Measurements from ENCODE around the gene IL21. TPM values are rescaled to one million over a fixed set of nuclear protein-coding genes. Genes with fewer than 3 reads are reported as not detected.

The IL21 gene
- total RNA-seq, 1 donor from 2014 or later, result not detected

- Histone ChIP-seq H3K4me3 (no peak overlapping the region), H3K36me3 (no peaks in the 10 kb centered on the region), H3K27me3 (no peaks in the 10 kb centered on the region), H3K4me1 (no peaks in the 10 kb centered on the region), H3K27ac (no peak overlapping the region), H3K9me3 (no peaks in the 10 kb centered on the region)
- DNase-seq (ENCODE audit: extremely low spot score in 2 of 2), result no peak
- TF ChIP-seq CTCF (IDR thresholded peaks at IDR 0.05) (no peak), POLR2A (IDR thresholded peaks at IDR 0.05) (no peak), POLR2AphosphoS5 (IDR thresholded peaks at IDR 0.05; ENCODE audit: insufficient read depth in 1 of 2, low read depth in 1 of 2) (no peak)
- intact Hi-C loops (cut with DNase I), result no loop called here
Measured at GRCh38 chr4:122636697-122637096, 15.8 kb upstream of the IL21 start.

- Histone ChIP-seq H3K4me3 (no peak overlapping the region), H3K36me3 (no peaks in the 10 kb centered on the region)
- intact Hi-C loops (cut with DNase I), result no loop called here
Measured at GRCh38 chr4:122635205-122635604, 14.3 kb upstream of the IL21 start.

DNA sequence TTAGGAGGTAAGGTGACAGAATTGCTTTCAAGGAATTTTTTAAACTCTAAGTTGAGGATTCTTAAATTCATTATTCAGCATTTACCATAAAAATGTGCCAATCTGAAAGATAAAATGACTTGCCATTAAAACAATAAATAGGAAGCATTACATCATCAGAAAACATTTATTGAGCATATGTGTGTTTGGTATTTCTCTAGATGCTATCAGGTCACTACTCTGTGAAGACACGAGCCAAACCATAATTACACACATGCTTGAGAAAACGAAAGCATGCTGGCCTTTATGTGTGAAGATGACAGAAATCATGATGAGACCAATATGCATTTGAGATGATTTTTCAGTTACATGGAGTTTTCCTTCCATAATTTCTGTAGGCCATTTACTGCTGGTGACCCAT is 12.3 kb upstream of the IL21 start:
- Histone ChIP-seq H3K36me3 (no peaks in the 10 kb centered on the region), H3K9me3 (no peaks in the 10 kb centered on the region), H3K4me1 (no peaks in the 10 kb centered on the region), H3K4me3 (no peak overlapping the region), H3K27ac (no peak overlapping the region), H3K27me3 (no peaks in the 10 kb centered on the region)
- DNase-seq (ENCODE audit: extremely low spot score in 2 of 2), result no peak
- TF ChIP-seq CTCF (IDR thresholded peaks at IDR 0.05) (no peak), POLR2A (IDR thresholded peaks at IDR 0.05) (no peak), POLR2AphosphoS5 (IDR thresholded peaks at IDR 0.05; ENCODE audit: insufficient read depth in 1 of 2, low read depth in 1 of 2) (no peak)
- intact Hi-C loops (cut with DNase I), result no loop called here

More at GRCh38 chr4:122635205-122635604, 14.3 kb upstream of the IL21 start:
- Histone ChIP-seq H3K9me3 (no peaks in the 10 kb centered on the region), H3K4me1 (no peaks in the 10 kb centered on the region), H3K27me3 (no peaks in the 10 kb centered on the region), H3K27ac (no peak overlapping the region)
- no peak for DNase-seq (ENCODE audit: extremely low spot score in 2 of 2)
- TF ChIP-seq POLR2AphosphoS5 (IDR thresholded peaks at IDR 0.05; ENCODE audit: insufficient read depth in 1 of 2, low read depth in 1 of 2), result no peak
- no peak for TF ChIP-seq POLR2A (IDR thresholded peaks at IDR 0.05)
- no peak for TF ChIP-seq CTCF (IDR thresholded peaks at IDR 0.05)

DNA sequence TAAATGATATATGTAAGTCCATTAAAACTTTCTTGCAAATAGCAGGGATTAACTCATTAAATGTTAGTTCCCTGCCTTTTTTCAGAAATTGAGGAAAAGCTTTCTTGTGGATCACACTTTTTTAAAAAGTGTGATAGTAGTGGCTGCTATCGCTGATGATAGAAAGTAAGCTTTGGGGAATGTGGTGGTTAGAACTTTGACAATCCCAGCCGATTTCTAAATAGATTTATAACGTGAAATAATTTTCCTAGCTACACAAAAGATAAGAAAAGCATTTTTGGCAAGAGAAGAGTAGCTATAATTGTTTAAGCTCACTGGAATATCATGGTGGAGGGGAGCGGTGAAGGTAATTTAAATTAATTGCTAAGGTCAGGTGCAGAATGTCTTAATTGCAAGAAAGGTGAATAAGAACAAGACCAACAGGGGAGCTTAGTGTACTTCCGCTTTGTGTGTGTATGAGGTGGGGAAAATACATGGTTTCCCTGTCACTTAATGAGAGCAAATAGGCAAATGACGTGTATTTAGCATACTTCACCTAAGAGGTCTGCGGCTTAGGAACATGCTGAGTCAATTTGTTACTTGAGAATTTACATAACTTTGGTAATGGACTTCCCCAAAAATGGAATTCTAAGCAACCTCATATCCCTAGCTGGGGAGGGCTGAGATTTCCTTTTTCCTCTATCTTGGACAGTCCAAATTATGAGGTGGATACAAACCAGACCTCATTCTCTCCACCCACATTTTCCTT is 11.7 kb upstream of the IL21 start:
- TF ChIP-seq POLR2A (IDR thresholded peaks at IDR 0.05), result no peak
- no peak for TF ChIP-seq CTCF (IDR thresholded peaks at IDR 0.05)
- no peak for TF ChIP-seq POLR2AphosphoS5 (IDR thresholded peaks at IDR 0.05; ENCODE audit: insufficient read depth in 1 of 2, low read depth in 1 of 2)
- no peak overlapping the region for H3K4me3 ChIP-seq
- no peak for DNase-seq (ENCODE audit: extremely low spot score in 2 of 2)
- H3K36me3 ChIP-seq, result no peaks in the 10 kb centered on the region
- no peaks in the 10 kb centered on the region for H3K9me3 ChIP-seq
- no peak overlapping the region for H3K27ac ChIP-seq
- no peaks in the 10 kb centered on the region for H3K4me1 ChIP-seq
- no peaks in the 10 kb centered on the region for H3K27me3 ChIP-seq
- intact Hi-C loops (cut with DNase I), result no loop called here

DNA sequence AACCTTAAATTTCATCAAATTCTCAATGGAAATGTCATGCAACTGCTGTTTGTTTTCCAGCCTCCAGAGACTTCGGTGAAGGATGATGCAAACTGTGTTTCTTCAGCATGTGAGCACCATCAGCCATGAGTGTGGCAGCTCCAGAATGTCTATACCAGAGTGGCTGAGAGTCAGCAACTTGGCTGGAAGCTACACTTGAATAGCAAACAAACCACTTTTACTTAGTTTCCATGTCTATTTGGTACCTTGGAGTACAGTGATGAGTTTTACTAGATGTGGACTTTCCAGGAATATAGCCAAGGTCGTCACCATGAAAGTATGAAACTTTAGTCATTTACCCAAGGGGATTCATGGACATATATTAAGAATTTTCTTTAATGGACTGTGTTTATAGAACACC is 4.3 kb upstream of the IL21 start:
- no peaks in the 10 kb centered on the region for H3K36me3 ChIP-seq
- H3K4me1 ChIP-seq, result no peaks in the 10 kb centered on the region
- no peaks in the 10 kb centered on the region for H3K9me3 ChIP-seq
- H3K27me3 ChIP-seq, result no peaks in the 10 kb centered on the region
- no peak overlapping the region for H3K4me3 ChIP-seq
- no peak for TF ChIP-seq POLR2A (IDR thresholded peaks at IDR 0.05)
- no peak for TF ChIP-seq POLR2AphosphoS5 (IDR thresholded peaks at IDR 0.05; ENCODE audit: insufficient read depth in 1 of 2, low read depth in 1 of 2)
- TF ChIP-seq CTCF (IDR thresholded peaks at IDR 0.05), result no peak
- no peak for DNase-seq (ENCODE audit: extremely low spot score in 2 of 2)
- intact Hi-C loops (cut with DNase I), result no loop called here
- no peak overlapping the region for H3K27ac ChIP-seq

All from vagina (tissue), 2 donors.